Measurements from ENCODE around the gene CADPS. TPM values are rescaled to one million over a fixed set of nuclear protein-coding genes. Genes with fewer than 3 reads are reported as not detected.

CADPS gene
- total RNA-seq, 2 experiments from 2014 or later: not detected

GRCh38 chr3:62703451-62704167 lies 171.6 kb downstream of the CADPS start:
- POLR2A ChIA-PET: no interaction called here
- no peak overlapping the region for H3K4me3 Mint-ChIP-seq
- DNase-seq: no peak

GRCh38 chr3:62700357-62700756 lies 174.9 kb downstream of the CADPS start:
- Mint-ChIP-seq H3K9me3 (no peaks in the 10 kb centered on the region), H3K4me1 (no peaks in the 10 kb centered on the region), H3K27ac (no peak overlapping the region), H3K36me3 (ENCODE audit: low read depth) (no peaks in the 10 kb centered on the region), H3K27me3 (no peaks in the 10 kb centered on the region), H3K4me3 (no peak overlapping the region)
- ChIA-PET POLR2A (no interaction called here), CTCF (interaction anchor here (0.6 kb wide), 1 partner anchor 249 kb away, joined by 6 read pairs; no protein-coding TSS in a partner anchor)
- no peak for DNase-seq

More at GRCh38 chr3:62703451-62704167, 171.6 kb downstream of the CADPS start:
- Mint-ChIP-seq H3K27ac (no peak overlapping the region), H3K9me3 (no peaks in the 10 kb centered on the region), H3K27me3 (no peaks in the 10 kb centered on the region), H3K36me3 (ENCODE audit: low read depth) (no peaks in the 10 kb centered on the region), H3K4me1 (no peaks in the 10 kb centered on the region)
- CTCF ChIA-PET: no interaction called here

- ChIA-PET CTCF (interaction anchor here (0.6 kb wide), 1 partner anchor 248 kb away, joined by 6 read pairs; no protein-coding TSS in a partner anchor), POLR2A (no interaction called here)
- H3K4me3 Mint-ChIP-seq: no peak overlapping the region
- H3K36me3 Mint-ChIP-seq (ENCODE audit: low read depth): no peaks in the 10 kb centered on the region
- H3K27me3 Mint-ChIP-seq: no peaks in the 10 kb centered on the region
- no peak for DNase-seq
- no peaks in the 10 kb centered on the region for H3K4me1 Mint-ChIP-seq
- no peak overlapping the region for H3K27ac Mint-ChIP-seq
- H3K9me3 Mint-ChIP-seq: no peaks in the 10 kb centered on the region
These were observed 175.5 kb downstream of the CADPS start for GRCh38 chr3:62699728-62700127.

- H3K9me3 Mint-ChIP-seq: no peaks in the 10 kb centered on the region
- CTCF ChIA-PET: interaction anchor here (0.6 kb wide), 1 partner anchor 360 kb away, joined by 6 read pairs; no protein-coding TSS in a partner anchor
- H3K4me3 Mint-ChIP-seq: no peak overlapping the region
- H3K4me1 Mint-ChIP-seq: no peaks in the 10 kb centered on the region
- no peak for DNase-seq
- H3K27ac Mint-ChIP-seq: no peak overlapping the region
- no peaks in the 10 kb centered on the region for H3K36me3 Mint-ChIP-seq (ENCODE audit: low read depth)
- H3K27me3 Mint-ChIP-seq: no peaks in the 10 kb centered on the region
- POLR2A ChIA-PET: no interaction called here
These were observed 179.2 kb downstream of the CADPS start for GRCh38 chr3:62696011-62696410.

- DNase-seq: no peak
- no peaks in the 10 kb centered on the region for H3K36me3 Mint-ChIP-seq (ENCODE audit: low read depth)
- ChIA-PET POLR2A (no interaction called here), CTCF (no interaction called here)
- H3K27ac Mint-ChIP-seq: no peak overlapping the region
- no peaks in the 10 kb centered on the region for H3K27me3 Mint-ChIP-seq
- no peaks in the 10 kb centered on the region for H3K9me3 Mint-ChIP-seq
- H3K4me1 Mint-ChIP-seq: no peaks in the 10 kb centered on the region
- H3K4me3 Mint-ChIP-seq: no peak overlapping the region
These were observed 186.4 kb downstream of the CADPS start for GRCh38 chr3:62688812-62689211.

GRCh38 chr3:62688050-62688449 lies 187.2 kb downstream of the CADPS start:
- Mint-ChIP-seq H3K4me3 (no peak overlapping the region), H3K36me3 (ENCODE audit: low read depth) (no peaks in the 10 kb centered on the region), H3K27me3 (no peaks in the 10 kb centered on the region), H3K9me3 (no peaks in the 10 kb centered on the region), H3K27ac (no peak overlapping the region), H3K4me1 (no peaks in the 10 kb centered on the region)
- CTCF ChIA-PET: interaction anchor here (0.6 kb wide), 1 partner anchor 29 kb away, joined by 3 read pairs; no protein-coding TSS in a partner anchor
- DNase-seq: no peak
- POLR2A ChIA-PET: no interaction called here

GRCh38 chr3:62686503-62687294 lies 188.5 kb downstream of the CADPS start:
- no peaks in the 10 kb centered on the region for H3K27me3 Mint-ChIP-seq
- H3K4me1 Mint-ChIP-seq: no peaks in the 10 kb centered on the region
- H3K27ac Mint-ChIP-seq: no peak overlapping the region
- no peaks in the 10 kb centered on the region for H3K9me3 Mint-ChIP-seq
- no peak for DNase-seq
- POLR2A ChIA-PET: no interaction called here
- CTCF ChIA-PET: no interaction called here
- no peak overlapping the region for H3K4me3 Mint-ChIP-seq
- H3K36me3 Mint-ChIP-seq (ENCODE audit: low read depth): no peaks in the 10 kb centered on the region

GRCh38 chr3:62682826-62683225 lies 192.4 kb downstream of the CADPS start:
- Mint-ChIP-seq H3K9me3 (no peaks in the 10 kb centered on the region), H3K27ac (no peak overlapping the region), H3K36me3 (ENCODE audit: low read depth) (no peaks in the 10 kb centered on the region), H3K4me3 (no peak overlapping the region), H3K27me3 (no peaks in the 10 kb centered on the region), H3K4me1 (no peaks in the 10 kb centered on the region)
- no peak for DNase-seq
- POLR2A ChIA-PET: no interaction called here
- CTCF ChIA-PET: no interaction called here

DNA sequence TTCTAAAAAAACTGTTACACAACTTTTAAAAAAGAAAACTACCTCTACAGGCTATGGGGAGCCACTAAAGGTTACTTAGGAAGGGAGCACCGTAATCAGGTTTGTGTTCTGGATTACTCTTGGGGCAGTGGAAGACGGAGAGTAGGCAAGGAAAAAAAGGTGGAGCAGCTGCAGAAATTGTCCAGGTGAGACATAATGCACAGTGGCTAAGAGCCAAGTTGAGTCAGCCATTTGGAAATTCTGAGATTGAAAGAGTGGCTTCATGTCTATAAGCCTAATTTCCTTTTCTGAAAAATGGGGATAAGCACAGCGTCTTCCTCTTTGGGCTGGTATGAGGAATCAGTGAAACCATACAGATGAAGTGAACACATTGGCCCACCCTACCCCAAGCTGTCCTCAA lies 195.2 kb downstream of the CADPS start:
- Mint-ChIP-seq H3K27me3 (no peaks in the 10 kb centered on the region), H3K27ac (no peak overlapping the region), H3K4me3 (no peak overlapping the region), H3K36me3 (ENCODE audit: low read depth) (no peaks in the 10 kb centered on the region), H3K4me1 (no peaks in the 10 kb centered on the region), H3K9me3 (no peaks in the 10 kb centered on the region)
- ChIA-PET POLR2A (no interaction called here), CTCF (no interaction called here)
- no peak for DNase-seq

- Mint-ChIP-seq H3K4me3 (no peak overlapping the region), H3K4me1 (no peaks in the 10 kb centered on the region), H3K27me3 (no peaks in the 10 kb centered on the region), H3K27ac (no peak overlapping the region), H3K36me3 (ENCODE audit: low read depth) (no peaks in the 10 kb centered on the region), H3K9me3 (no peaks in the 10 kb centered on the region)
- ChIA-PET CTCF (no interaction called here), POLR2A (no interaction called here)
- DNase-seq: no peak
These were observed 196.4 kb downstream of the CADPS start for GRCh38 chr3:62678841-62679240.

- ChIA-PET CTCF (no interaction called here), POLR2A (no interaction called here)
- DNase-seq: no peak
- Mint-ChIP-seq H3K36me3 (ENCODE audit: low read depth) (no peaks in the 10 kb centered on the region), H3K27me3 (no peaks in the 10 kb centered on the region), H3K27ac (no peak overlapping the region), H3K9me3 (no peaks in the 10 kb centered on the region), H3K4me1 (no peaks in the 10 kb centered on the region), H3K4me3 (no peak overlapping the region)
These were observed 197.3 kb downstream of the CADPS start for GRCh38 chr3:62677926-62678325.

DNA sequence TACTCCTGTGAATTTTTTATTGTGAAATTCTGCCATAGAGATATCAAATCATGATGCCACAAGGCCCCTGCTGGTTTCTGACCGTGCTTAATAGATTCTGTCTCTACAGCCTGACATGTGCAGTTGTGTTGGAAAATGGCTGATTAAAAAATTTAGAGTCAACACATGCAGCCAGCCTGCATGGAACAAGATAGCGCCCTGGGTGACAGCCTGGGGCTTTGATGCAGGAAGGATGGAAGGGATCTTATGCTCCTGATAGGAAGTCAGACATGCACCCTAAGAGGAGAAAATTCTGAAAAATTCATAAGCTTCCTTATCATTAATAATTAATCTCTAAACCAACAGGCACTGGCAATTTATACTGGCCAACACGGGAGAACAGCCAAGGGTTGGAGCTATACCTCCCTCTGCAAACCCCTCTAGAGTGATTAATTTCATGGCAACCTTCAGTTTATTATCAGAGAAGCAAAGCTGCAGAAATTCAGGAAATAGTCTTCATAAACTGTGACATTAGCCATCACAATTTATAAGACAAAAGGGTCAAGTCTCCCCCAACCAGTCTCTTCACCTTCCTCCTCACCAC lies 198.4 kb downstream of the CADPS start:
- no peaks in the 10 kb centered on the region for H3K4me1 Mint-ChIP-seq
- no peak overlapping the region for H3K4me3 Mint-ChIP-seq
- no peaks in the 10 kb centered on the region for H3K36me3 Mint-ChIP-seq (ENCODE audit: low read depth)
- H3K27ac Mint-ChIP-seq: no peak overlapping the region
- no peak for DNase-seq
- CTCF ChIA-PET: no interaction called here
- no peaks in the 10 kb centered on the region for H3K27me3 Mint-ChIP-seq
- no peaks in the 10 kb centered on the region for H3K9me3 Mint-ChIP-seq
- POLR2A ChIA-PET: no interaction called here

DNA sequence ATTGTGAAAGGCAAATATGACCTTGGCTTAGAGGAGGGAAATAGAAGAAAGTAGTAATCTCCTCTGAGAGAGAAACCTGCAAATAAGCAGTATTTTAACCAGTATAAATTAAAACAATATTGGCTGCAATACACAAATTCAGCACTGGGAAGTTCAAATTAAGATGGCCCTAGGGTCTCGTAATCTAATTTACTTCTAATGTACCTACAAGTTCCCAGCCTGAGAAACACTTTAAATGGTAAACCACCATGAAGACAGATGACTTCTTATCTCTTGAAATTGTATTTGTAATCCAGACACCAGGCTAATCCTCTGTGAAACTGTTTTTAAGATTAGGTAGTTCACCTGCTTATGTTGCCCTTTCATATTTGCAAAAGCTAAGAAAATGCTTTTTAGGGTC lies 199.7 kb downstream of the CADPS start:
- H3K27ac Mint-ChIP-seq: no peak overlapping the region
- no peak for DNase-seq

More for the DNA sequence above, 199.7 kb downstream of the CADPS start:
- ChIA-PET CTCF (no interaction called here), POLR2A (no interaction called here)
- no peaks in the 10 kb centered on the region for H3K9me3 Mint-ChIP-seq
- no peaks in the 10 kb centered on the region for H3K27me3 Mint-ChIP-seq
- H3K36me3 Mint-ChIP-seq (ENCODE audit: low read depth): no peaks in the 10 kb centered on the region
- no peaks in the 10 kb centered on the region for H3K4me1 Mint-ChIP-seq
- H3K4me3 Mint-ChIP-seq: no peak overlapping the region
